SK-N-DZ (cell line): ENCODE data around the gene RAB11FIP4.

Source experiments
- DNase-seq: peaks from one replicate; pipeline ENCODE4 v3.0.0-alpha.2; 2015; ENCODE audit warnings: low spot score
- small RNA-seq, 2 experiments: library from RNA; depleted of rRNA; stranded (forward); fragments of <200 nt; gene quantifications; one replicate each; pipeline ENCODE3, GENCODE V24; 2014

Gene RAB11FIP4

DNA sequence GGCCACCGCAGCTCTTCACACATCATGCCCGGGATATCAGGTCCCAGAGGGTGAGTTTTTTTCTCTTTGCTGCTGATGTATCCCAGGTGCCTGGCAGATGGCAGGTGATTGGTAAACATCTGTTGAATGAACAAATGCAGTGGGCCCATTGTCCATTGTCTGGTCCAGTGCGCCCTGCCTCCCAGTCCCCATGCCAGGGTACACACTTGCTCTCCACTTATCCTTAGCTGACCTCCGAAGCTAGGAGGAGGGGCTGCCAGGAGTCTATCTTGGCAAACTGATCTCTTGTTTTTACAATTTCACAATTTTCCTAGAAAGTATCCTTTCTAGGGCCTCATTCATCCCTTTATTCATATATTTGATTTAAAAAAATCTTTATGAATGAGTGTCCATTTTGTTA, 196.0 kb downstream of the RAB11FIP4 start:
- DNase-seq: no peak

Small RNA genes lying within 50 kb of the gene (small RNA-seq; reads per million reads assigned to genes)
- 0.04 to 0.05 reads per million in 2 experiments for gene MIR193A
- 0 reads per million in 2 experiments for gene MIR4725
- gene RN7SL45P: 0 to 0.04 reads per million in 2 experiments
- 0 to 0.09 reads per million in 2 experiments for gene RN7SL79P
- 0 reads per million in 2 experiments for gene RNU6ATAC7P
